Islet precursor cell (in vitro differentiated cells): ENCODE data around the gene RAD51.
"Not testable (repeated sequence)": the region's sequence is repeated elsewhere in the genome, so short reads cannot be mapped to it uniquely, and the experiment has no call there.

ENCODE experiments used
- DNase-seq: peaks from one replicate; pipeline ENCODE4 v3.0.0-alpha.2; 2018

RAD51 gene

DNA sequence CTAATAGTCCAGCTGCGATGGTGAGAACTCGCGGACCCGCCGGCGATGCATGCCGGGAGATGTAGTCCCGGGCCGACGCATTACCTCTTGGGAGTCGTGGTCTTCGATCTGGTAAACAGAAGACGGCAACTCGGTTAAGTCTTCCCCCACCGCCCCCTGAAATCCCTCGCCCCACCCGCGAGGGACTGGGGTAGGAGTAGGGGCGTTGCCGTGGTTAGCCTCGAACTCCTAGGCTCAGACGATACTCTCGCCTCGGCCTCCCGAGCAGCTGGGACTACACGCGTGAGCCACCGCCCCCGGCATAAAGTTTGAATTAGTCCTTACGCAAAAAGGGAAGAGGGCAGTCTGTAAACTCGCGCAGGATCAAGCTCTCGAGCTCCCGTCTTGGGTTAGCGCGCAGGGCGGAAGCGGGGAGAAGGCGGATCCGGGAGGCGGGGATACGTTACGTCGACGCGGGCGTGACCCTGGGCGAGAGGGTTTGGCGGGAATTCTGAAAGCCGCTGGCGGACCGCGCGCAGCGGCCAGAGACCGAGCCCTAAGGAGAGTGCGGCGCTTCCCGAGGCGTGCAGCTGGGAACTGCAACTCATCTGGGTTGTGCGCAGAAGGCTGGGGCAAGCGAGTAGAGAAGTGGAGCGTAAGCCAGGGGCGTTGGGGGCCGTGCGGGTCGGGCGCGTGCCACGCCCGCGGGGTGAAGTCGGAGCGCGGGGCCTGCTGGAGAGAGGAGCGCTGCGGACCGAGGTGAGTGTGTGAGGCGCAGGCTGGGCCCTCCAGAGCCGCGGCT lies at the start of gene RAD51:
Gene RAD51, plus strand, starts transcription at position 487 of the 781 bp plus-strand sequence. CDS start 3,585 bp downstream, outside the sequence.
- DNase-seq = peak; percentile 96

DNA sequence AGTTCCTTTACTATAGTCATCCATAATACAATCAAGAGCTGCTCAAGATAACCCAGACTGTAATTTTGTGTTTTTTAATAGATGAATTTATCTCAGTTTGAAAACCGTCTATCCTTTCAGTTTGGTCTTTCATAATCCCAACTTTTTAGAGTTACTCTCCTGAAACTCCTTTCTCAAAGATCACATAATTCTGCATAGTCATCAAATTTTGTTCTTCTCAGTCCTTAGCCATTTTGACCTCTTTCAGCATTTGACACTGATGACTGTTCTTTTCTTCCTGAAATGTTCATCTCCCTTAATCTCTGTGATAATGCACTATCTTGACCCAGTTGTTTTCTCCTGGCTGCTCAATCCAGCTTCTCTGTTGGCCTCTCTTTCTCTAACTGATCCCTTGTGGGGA lies 47.5 kb upstream of the RAD51 start:
- DNase-seq = no peak

DNA sequence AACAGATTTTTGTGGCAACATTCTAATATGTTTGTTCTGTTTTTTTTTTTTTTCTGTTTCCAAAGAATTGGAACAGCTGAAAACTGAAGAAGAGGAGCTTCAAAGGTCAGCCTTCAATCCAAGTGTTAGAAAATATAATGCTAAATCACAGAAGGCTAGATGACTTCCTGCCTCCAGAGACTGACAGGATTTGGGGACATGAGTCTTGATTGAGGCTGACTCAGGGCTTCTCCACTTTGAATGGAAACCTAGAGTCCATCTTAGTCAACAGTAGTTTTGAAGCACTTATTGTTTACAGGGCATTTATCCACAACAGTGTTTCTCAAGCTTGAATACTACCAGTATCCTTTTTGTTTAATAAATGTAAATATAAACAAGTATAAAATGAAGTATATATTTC lies 44.5 kb upstream of the RAD51 start:
- no peak for DNase-seq

- no peak for DNase-seq
Observed at GRCh38 chr15:40660686-40661085, 34.3 kb upstream of the RAD51 start.

GRCh38 chr15:40664909-40665308 lies 30.1 kb upstream of the RAD51 start:
- DNase-seq = no peak

DNA sequence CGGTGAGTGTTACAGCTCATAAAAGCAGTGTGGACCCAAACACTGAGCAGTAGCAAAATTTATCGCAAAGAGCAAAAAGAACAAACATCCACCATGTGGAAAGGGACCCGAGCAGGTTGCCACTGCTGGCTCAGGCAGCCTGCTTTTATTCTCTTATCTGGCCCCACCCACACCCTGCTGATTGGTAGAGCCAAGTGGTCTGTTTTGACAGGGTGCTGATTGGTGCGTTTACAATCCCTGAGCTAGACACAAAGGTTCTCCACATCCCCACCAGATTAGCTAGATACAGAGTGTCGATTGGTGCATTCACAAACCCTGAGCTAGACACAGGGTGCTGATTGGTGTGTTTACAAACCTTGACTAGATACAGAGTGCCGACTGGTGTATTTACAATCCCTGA lies 18.7 kb upstream of the RAD51 start:
- DNase-seq = not testable (repeated sequence)

GRCh38 chr15:40676906-40677305 lies 18.1 kb upstream of the RAD51 start:
- DNase-seq = not testable (repeated sequence)

GRCh38 chr15:40680151-40680550 lies 14.8 kb upstream of the RAD51 start:
- no peak for DNase-seq

DNA sequence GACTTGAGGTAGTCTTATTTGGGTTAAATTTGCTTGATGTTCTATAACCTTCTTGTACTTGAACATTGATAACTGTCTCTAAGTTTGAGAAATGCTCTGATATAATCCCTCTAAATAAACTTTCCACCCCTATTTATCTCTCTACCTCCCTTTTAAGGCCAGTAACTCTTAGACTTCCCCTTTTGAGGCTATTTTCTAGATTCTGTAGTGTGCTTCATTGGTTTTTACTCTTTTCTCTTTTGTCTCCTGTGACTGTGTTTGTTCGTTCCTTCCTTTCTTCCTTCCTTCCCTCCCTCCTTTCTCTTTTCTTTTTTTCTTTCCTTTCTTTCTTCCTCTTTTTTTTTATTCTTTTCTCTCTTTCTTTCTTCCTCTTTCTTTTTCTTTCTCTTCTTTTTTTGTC lies 14.0 kb upstream of the RAD51 start:
- not testable (repeated sequence) for DNase-seq

DNA sequence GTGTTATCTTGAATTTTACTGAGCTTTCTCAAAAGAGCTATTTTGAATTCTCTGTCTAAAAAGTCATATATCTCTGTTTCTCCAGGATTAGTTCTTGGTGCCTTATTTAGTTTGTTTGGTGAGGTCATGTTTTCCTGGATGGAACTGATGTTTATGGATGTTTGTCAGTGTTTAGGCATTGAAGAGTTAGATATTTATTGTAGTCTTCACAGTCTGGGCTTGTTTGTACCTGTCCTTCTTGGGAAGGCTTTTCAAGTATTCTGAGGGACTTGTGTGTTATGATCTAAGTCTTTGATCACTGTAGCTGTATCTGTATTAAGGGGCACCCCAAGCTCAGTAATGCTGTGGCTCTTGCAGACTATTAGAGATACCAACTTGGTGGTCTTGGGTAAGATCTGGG lies 10.6 kb upstream of the RAD51 start:
- DNase-seq = no peak

DNA sequence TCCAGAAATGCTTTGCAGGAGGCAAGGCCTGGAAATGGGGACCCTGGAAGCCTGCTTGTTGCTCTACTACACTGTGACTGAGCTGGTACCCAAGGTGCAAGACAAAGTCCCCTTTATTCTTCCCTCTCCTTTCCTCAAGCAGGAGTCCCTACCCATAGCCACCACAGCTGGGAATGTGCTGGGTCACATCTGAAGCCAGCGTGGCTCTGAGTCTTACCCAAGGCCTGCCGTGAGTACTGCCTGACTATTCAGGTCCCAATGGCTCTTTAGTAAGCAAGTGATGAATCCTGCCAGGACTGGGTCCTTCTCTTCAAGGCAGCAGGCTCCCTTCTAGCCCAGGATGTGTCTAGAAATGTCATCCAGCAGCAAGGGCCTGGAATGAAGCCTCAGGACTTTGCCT lies 9.6 kb upstream of the RAD51 start:
- no peak for DNase-seq

GRCh38 chr15:40688932-40689799 lies 5.8 kb upstream of the RAD51 start:
- no peak for DNase-seq

GRCh38 chr15:40691737-40692136 lies 3.2 kb upstream of the RAD51 start:
- no peak for DNase-seq

GRCh38 chr15:40693904-40694687 lies 878 bp upstream of the RAD51 start:
- DNase-seq = no peak

DNA sequence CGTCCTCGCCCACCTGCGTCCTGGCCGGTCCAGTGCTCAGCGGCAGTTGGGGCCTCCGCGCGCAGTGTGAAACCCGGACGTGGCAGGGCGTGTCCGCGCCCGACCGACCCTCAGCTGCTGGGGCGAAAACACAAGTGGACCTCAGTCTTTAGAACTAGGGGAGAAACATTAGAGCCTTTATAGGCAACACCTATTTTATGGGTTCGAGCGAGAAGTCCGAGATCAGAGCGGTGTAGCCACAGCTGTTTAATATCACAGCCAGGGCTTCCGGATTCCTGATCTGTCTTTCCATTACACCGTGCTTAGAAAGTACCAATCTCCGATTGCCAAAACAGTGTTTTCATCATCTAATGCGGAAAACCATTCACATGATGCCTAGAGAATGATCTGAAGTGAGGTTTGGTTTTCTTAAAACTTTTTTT lies 506 bp downstream of the RAD51 start:
- no peak for DNase-seq

- no peak for DNase-seq
Observed at GRCh38 chr15:40696228-40696627, 1.3 kb downstream of the RAD51 start.

GRCh38 chr15:40697916-40698315 lies 2.9 kb downstream of the RAD51 start:
- DNase-seq = no peak

GRCh38 chr15:40702077-40702476 lies 7.1 kb downstream of the RAD51 start:
- no peak for DNase-seq

DNA sequence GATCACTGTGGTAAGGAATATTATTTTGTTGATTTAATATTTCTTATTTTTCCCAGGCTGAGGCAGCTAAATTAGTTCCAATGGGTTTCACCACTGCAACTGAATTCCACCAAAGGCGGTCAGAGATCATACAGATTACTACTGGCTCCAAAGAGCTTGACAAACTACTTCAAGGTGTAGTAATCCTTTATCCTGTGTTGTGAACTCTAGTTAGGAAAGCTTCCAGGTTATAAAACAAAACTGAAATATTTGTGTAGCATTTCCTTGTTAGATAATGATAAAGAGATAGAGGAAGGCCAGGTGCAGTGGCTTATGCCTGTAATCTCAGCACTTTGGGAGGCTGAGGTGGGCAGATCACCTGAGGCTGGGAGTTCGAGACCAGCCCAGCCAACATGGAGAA lies 11.1 kb downstream of the RAD51 start:
- no peak for DNase-seq

GRCh38 chr15:40714144-40714543 lies 19.2 kb downstream of the RAD51 start:
- no peak for DNase-seq

DNA sequence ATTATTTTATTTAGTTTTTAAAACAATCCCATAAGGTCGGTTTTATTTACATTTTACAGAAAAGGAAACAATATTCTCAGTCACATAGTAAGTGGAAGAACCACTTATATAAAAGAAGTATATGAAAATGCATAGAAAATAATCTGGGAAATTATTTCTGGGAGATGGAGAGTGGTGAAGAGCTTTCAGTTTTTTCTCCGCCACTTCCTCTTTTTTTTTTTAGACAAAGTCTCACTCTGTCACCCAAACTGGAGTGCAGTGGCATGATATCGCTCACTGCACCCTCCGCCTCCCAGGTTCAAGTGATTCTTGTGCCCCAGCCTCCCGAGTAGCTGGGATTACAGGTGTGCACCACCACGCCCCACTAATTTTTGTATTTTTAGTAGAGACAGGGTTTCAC lies 21.2 kb downstream of the RAD51 start:
- DNase-seq = no peak

DNA sequence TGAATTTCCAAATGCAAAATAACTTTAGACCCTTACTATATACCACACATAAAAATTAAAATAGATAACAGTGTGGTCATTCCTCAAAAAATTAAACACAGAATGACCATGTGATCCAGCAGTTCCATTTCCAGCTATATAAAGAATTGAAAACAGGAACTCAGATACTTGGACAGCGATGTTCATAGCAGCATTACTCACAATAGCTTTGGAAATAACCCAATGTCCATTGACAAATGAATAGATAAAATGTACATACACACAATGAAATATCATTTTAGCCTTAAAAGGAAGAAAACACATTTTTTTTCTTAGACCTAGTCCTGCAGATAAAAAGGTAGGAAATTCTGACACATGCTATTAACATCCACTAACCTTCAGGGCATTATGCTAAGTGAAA lies 26.7 kb downstream of the RAD51 start:
- DNase-seq = no peak

DNA sequence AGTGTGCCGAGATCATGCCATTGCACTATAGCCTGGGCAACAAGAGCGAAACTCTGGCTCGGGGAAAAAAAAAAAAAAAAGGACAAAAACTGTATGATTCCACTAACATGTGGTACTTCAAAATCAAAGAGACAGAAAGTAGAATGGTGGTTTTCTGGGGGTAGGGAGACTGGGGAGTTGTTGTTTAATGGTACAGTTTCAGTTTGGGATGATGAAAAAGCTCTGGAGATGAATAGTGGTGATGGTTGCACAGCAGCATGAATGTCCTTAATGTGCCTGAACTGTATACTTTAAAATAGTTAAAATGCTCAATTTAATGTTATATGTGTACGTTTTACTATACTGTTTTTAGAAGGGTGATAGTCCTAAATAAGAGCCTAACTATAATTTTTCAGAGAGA lies 27.4 kb downstream of the RAD51 start:
- no peak for DNase-seq
